ENCODE measurements around the gene MPRIP.

The MPRIP gene

GRCh38 chr17:17235212-17236174, 193.2 kb downstream of the MPRIP start:
- DNase-seq (ENCODE audit: low spot score), result no peak

- DNase-seq (ENCODE audit: low spot score), result no peak
Observed at GRCh38 chr17:17236295-17237025, 194.2 kb downstream of the MPRIP start.

- peak; percentile 91 for DNase-seq (ENCODE audit: low spot score)
Observed at GRCh38 chr17:17237026-17237799, 195.0 kb downstream of the MPRIP start, which contains the start of gene FLCN. FLCN (minus strand) TSS chr17:17237168; CDS start chr17:17228137, 9,031 bp downstream.

- DNase-seq (ENCODE audit: low spot score), result no peak
Observed at GRCh38 chr17:17239832-17240231, 197.6 kb downstream of the MPRIP start.

GRCh38 chr17:17241656-17242055, 199.4 kb downstream of the MPRIP start:
- no peak for DNase-seq (ENCODE audit: low spot score)

GRCh38 chr17:17242246-17242645, 200.0 kb downstream of the MPRIP start:
- DNase-seq (ENCODE audit: low spot score), result no peak
